Measurements from ENCODE around the gene SH3GLB2. TPM values are rescaled to one million over a fixed set of nuclear protein-coding genes. Genes with fewer than 3 reads are reported as not detected.

SH3GLB2 gene
- total and polyA plus RNA-seq, 2 experiments from 2014 or later, result 21.9 to 68.0 TPM

DNA sequence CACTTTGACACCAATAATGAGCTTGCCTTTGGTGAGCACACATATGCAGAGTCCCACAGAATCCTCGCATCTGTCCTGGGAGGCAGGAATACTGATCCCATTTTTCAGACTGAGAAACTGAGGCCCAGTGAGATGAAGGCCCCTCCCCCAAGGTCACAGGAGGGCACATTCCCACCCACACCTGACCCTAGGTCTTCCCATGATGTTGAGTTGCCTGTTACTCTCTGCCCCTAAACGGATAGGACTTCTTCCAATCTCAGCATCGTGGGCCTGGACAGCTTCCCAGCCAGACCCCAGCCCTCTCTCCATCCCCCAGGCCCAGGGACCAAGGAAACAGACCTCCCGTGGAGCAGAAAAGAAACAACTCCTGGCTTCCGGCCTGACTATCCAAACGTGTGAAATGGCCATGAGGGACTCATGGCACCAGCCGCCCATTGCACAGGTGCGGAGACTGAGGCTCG is 877 bp downstream of the SH3GLB2 start:
- H3K4me3 ChIP-seq, result peak overlapping the region; percentile 78
- no peaks in the 10 kb centered on the region for H3K9me3 Mint-ChIP-seq
- H3K36me3 Mint-ChIP-seq (ENCODE audit: low read depth), result no peaks in the 10 kb centered on the region; the same call in 2 of the 3 replicates
- H3K4me1 Mint-ChIP-seq, result peaks cover 29% of the 10 kb centered on the region
- TF ChIP-seq, protein P1, sequence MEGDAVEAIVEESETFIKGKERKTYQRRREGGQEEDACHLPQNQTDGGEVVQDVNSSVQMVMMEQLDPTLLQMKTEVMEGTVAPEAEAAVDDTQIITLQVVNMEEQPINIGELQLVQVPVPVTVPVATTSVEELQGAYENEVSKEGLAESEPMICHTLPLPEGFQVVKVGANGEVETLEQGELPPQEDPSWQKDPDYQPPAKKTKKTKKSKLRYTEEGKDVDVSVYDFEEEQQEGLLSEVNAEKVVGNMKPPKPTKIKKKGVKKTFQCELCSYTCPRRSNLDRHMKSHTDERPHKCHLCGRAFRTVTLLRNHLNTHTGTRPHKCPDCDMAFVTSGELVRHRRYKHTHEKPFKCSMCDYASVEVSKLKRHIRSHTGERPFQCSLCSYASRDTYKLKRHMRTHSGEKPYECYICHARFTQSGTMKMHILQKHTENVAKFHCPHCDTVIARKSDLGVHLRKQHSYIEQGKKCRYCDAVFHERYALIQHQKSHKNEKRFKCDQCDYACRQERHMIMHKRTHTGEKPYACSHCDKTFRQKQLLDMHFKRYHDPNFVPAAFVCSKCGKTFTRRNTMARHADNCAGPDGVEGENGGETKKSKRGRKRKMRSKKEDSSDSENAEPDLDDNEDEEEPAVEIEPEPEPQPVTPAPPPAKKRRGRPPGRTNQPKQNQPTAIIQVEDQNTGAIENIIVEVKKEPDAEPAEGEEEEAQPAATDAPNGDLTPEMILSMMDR (conservative IDR thresholded peaks at IDR 0.05; ENCODE audit: low read depth in 2 of 2), result no peak
- TF ChIP-seq CREB1 (CRISPR knock-in tag; IDR thresholded peaks at IDR 0.05; ENCODE audit: low read depth) (no peak), ZNF331 (CRISPR knock-in tag; IDR thresholded peaks at IDR 0.05; ENCODE audit: low read depth) (no peak), ZNF114 (CRISPR knock-in tag; IDR thresholded peaks at IDR 0.05) (no peak), POLR2AphosphoS5 (IDR thresholded peaks at IDR 0.05; ENCODE audit: low read depth) (no peak), EZH2phosphoT487 (IDR thresholded peaks at IDR 0.05; ENCODE audit: unreplicated experiment) (no peak), EZH2 (IDR thresholded peaks at IDR 0.05; ENCODE audit: low read depth, unreplicated experiment) (no peak), NANOG (IDR thresholded peaks at IDR 0.05; ENCODE audit: borderline replicate concordance) (no peak), JUNB (IDR thresholded peaks at IDR 0.05; ENCODE audit: unreplicated experiment) (no peak), STAT1 (IDR thresholded peaks at IDR 0.05; ENCODE audit: unreplicated experiment) (no peak)
- TF ChIP-seq, protein P2, sequence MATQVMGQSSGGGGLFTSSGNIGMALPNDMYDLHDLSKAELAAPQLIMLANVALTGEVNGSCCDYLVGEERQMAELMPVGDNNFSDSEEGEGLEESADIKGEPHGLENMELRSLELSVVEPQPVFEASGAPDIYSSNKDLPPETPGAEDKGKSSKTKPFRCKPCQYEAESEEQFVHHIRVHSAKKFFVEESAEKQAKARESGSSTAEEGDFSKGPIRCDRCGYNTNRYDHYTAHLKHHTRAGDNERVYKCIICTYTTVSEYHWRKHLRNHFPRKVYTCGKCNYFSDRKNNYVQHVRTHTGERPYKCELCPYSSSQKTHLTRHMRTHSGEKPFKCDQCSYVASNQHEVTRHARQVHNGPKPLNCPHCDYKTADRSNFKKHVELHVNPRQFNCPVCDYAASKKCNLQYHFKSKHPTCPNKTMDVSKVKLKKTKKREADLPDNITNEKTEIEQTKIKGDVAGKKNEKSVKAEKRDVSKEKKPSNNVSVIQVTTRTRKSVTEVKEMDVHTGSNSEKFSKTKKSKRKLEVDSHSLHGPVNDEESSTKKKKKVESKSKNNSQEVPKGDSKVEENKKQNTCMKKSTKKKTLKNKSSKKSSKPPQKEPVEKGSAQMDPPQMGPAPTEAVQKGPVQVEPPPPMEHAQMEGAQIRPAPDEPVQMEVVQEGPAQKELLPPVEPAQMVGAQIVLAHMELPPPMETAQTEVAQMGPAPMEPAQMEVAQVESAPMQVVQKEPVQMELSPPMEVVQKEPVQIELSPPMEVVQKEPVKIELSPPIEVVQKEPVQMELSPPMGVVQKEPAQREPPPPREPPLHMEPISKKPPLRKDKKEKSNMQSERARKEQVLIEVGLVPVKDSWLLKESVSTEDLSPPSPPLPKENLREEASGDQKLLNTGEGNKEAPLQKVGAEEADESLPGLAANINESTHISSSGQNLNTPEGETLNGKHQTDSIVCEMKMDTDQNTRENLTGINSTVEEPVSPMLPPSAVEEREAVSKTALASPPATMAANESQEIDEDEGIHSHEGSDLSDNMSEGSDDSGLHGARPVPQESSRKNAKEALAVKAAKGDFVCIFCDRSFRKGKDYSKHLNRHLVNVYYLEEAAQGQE (IDR thresholded peaks at IDR 0.05; ENCODE audit: unreplicated experiment), result no peak
- TF ChIP-seq, protein P3, sequence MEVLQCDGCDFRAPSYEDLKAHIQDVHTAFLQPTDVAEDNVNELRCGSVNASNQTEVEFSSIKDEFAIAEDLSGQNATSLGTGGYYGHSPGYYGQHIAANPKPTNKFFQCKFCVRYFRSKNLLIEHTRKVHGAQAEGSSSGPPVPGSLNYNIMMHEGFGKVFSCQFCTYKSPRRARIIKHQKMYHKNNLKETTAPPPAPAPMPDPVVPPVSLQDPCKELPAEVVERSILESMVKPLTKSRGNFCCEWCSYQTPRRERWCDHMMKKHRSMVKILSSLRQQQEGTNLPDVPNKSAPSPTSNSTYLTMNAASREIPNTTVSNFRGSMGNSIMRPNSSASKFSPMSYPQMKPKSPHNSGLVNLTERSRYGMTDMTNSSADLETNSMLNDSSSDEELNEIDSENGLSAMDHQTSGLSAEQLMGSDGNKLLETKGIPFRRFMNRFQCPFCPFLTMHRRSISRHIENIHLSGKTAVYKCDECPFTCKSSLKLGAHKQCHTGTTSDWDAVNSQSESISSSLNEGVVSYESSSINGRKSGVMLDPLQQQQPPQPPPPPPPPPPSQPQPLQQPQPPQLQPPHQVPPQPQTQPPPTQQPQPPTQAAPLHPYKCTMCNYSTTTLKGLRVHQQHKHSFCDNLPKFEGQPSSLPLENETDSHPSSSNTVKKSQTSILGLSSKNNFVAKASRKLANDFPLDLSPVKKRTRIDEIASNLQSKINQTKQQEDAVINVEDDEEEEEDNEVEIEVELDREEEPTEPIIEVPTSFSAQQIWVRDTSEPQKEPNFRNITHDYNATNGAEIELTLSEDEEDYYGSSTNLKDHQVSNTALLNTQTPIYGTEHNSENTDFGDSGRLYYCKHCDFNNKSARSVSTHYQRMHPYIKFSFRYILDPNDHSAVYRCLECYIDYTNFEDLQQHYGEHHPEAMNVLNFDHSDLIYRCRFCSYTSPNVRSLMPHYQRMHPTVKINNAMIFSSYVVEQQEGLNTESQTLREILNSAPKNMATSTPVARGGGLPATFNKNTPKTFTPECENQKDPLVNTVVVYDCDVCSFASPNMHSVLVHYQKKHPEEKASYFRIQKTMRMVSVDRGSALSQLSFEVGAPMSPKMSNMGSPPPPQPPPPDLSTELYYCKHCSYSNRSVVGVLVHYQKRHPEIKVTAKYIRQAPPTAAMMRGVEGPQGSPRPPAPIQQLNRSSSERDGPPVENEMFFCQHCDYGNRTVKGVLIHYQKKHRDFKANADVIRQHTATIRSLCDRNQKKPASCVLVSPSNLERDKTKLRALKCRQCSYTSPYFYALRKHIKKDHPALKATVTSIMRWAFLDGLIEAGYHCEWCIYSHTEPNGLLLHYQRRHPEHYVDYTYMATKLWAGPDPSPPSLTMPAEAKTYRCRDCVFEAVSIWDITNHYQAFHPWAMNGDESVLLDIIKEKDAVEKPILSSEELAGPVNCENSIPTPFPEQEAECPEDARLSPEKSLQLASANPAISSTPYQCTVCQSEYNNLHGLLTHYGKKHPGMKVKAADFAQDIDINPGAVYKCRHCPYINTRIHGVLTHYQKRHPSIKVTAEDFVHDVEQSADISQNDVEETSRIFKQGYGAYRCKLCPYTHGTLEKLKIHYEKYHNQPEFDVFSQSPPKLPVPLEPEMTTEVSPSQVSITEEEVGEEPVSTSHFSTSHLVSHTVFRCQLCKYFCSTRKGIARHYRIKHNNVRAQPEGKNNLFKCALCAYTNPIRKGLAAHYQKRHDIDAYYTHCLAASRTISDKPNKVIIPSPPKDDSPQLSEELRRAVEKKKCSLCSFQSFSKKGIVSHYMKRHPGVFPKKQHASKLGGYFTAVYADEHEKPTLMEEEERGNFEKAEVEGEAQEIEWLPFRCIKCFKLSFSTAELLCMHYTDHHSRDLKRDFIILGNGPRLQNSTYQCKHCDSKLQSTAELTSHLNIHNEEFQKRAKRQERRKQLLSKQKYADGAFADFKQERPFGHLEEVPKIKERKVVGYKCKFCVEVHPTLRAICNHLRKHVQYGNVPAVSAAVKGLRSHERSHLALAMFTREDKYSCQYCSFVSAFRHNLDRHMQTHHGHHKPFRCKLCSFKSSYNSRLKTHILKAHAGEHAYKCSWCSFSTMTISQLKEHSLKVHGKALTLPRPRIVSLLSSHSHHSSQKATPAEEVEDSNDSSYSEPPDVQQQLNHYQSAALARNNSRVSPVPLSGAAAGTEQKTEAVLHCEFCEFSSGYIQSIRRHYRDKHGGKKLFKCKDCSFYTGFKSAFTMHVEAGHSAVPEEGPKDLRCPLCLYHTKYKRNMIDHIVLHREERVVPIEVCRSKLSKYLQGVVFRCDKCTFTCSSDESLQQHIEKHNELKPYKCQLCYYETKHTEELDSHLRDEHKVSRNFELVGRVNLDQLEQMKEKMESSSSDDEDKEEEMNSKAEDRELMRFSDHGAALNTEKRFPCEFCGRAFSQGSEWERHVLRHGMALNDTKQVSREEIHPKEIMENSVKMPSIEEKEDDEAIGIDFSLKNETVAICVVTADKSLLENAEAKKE (CRISPR knock-in tag; IDR thresholded peaks at IDR 0.05), result no peak
- TF ChIP-seq, protein P4, sequence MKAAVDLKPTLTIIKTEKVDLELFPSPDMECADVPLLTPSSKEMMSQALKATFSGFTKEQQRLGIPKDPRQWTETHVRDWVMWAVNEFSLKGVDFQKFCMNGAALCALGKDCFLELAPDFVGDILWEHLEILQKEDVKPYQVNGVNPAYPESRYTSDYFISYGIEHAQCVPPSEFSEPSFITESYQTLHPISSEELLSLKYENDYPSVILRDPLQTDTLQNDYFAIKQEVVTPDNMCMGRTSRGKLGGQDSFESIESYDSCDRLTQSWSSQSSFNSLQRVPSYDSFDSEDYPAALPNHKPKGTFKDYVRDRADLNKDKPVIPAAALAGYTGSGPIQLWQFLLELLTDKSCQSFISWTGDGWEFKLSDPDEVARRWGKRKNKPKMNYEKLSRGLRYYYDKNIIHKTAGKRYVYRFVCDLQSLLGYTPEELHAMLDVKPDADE (IDR thresholded peaks at IDR 0.05), result no peak
- DNase-seq (ENCODE audit: low spot score) (peak; percentile 58), ATAC-seq (no peak)
- no peaks in the 10 kb centered on the region for H3K27me3 Mint-ChIP-seq (ENCODE audit: insufficient read depth, low read depth, poor library complexity)
- no peak overlapping the region for H2AFZ ChIP-seq
- H3K27ac ChIP-seq (ENCODE audit: low read depth), result no peak overlapping the region
- H3K27me3 ChIP-seq (ENCODE audit: insufficient read depth), result no peaks in the 10 kb centered on the region
- peak overlapping the region; percentile 78 for H3K4me3 Mint-ChIP-seq
- no peaks in the 10 kb centered on the region for H3K9me2 ChIP-seq (ENCODE audit: insufficient read depth)
- H3K4me1 ChIP-seq (ENCODE audit: insufficient read depth), result peaks cover 9% of the 10 kb centered on the region
- peaks cover 41% of the 10 kb centered on the region for H3K79me2 ChIP-seq (replicated peaks; ENCODE audit: insufficient read depth)
- no peaks in the 10 kb centered on the region for H3F3A ChIP-seq (replicated peaks; ENCODE audit: low read depth)
- peak overlapping the region; percentile 79 for H3K4me2 ChIP-seq
- no peaks in the 10 kb centered on the region for H3K36me3 ChIP-seq (ENCODE audit: insufficient read depth)
- H4K20me1 ChIP-seq (replicated peaks; ENCODE audit: insufficient read depth), result peaks cover 22% of the 10 kb centered on the region
- peak overlapping the region; percentile 67; the same call in 1 of the 2 replicates for H3K27ac Mint-ChIP-seq
